T-helper 1 cell (primary cell): ENCODE measurements around the gene MSI2.

Source experiments
- DNase-seq, 5 donors: peaks; one replicate each; pipeline ENCODE4 v3.0.0-alpha.2; 2012 to 2020

MSI2 gene

GRCh38 chr17:57567251-57567650 is 310.9 kb downstream of the MSI2 start:
- no peak for DNase-seq

DNA sequence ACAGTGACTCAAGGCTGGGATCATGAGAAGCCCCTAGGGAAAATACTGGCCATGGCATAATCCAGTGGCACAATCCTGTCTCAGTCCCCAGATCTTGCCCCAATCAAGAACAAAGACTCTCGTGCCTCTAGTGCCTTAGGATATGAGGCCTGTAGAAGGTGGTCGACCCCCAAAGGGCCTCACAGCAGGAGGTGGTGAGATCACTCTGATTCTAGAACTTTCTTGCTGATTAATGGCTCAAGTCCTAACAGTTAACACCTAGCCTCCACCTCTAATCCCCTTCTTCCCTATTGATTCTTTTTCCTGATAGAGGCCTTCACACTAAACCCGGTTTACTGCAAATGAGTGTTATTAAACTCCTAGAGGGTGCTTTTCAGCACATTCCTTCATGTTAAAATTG is 312.0 kb downstream of the MSI2 start:
- no peak for DNase-seq

- no peak for DNase-seq
Observed at GRCh38 chr17:57569021-57569420, 312.7 kb downstream of the MSI2 start.

GRCh38 chr17:57569853-57570252 is 313.5 kb downstream of the MSI2 start:
- DNase-seq = no peak

- DNase-seq = no peak
Observed at GRCh38 chr17:57570724-57571344, 314.5 kb downstream of the MSI2 start.

GRCh38 chr17:57572062-57572461 is 315.7 kb downstream of the MSI2 start:
- no peak for DNase-seq

DNA sequence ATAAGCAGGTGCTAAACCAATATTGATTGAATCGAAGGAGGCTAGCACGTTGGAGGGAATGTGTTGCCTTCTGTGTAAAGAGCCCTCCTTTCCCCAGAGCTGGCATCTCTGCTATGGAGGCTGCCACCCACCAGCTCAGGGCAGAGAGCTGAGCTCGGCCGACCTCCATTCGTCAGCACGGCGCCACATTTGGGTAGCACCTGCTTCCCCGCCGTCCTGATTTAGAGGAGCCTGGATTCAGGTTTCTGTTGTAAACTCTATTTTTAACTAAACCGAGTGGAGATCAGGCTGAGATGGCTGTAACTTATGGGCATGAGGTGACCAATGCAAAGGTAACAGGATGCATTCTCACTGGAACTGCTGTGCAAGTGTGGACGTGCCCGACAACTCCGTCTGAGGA is 316.3 kb downstream of the MSI2 start:
- no peak for DNase-seq

- DNase-seq = no peak
Observed at GRCh38 chr17:57574040-57574513, 317.8 kb downstream of the MSI2 start.

DNA sequence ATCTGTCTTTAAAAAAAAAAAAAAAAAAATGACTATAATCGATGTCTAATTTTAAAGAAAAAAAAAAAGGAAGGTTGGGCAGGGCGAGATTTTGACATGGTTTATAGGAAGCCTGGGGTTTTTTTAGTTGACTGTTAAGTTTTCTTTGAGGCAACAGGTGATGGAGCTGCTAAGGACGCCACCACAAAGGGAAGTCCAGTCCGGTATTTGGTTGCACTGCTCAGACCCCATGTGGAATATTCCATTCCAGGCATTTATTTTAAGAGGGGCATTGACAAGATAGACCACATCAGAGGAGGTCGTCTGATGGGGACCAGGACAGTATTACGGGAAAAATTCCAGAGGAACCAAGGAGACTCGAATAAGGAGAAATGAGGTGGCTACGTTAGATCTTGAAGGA is 320.4 kb downstream of the MSI2 start:
- DNase-seq = no peak

DNA sequence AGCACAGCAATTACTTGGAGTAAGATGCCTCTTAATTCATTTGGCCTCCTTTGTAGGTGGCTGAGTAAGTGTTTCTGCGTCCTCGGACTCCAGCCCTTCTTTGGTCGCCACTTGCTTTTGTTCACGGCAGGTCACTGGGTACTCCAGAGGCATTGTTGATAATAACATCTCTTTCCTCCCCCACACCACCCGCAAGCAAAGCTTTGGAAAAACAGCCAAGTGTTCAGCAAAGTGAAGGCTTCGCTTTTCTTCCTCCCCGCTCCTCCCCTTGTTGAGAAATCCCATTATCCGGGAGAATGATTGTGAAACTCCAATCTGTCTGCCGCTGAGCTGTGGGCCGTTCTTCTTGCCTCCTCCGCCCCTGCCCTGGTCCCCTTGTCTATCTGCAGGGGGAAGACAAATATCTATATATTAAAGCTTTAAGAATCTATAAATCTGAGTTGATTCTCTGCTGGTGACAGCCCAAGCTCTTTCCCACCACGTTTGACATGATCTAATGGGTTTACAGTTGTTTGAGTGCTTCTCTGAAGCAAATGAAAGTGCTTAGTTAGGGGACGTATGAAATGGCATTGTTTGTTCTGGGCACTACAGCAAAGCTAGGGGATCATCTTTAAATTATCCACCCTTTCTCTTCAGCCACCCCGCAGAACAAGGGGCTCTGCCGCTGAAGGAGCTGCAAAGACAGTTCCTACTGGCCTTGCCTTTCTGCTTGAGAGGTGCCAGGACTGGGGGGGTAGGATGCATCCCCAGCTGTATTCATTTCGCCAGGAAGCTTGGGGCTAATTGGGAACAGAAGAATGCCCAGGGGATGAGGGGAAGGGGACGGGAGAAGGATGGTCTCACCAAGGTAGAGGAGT is 321.7 kb downstream of the MSI2 start:
- DNase-seq = no peak

DNA sequence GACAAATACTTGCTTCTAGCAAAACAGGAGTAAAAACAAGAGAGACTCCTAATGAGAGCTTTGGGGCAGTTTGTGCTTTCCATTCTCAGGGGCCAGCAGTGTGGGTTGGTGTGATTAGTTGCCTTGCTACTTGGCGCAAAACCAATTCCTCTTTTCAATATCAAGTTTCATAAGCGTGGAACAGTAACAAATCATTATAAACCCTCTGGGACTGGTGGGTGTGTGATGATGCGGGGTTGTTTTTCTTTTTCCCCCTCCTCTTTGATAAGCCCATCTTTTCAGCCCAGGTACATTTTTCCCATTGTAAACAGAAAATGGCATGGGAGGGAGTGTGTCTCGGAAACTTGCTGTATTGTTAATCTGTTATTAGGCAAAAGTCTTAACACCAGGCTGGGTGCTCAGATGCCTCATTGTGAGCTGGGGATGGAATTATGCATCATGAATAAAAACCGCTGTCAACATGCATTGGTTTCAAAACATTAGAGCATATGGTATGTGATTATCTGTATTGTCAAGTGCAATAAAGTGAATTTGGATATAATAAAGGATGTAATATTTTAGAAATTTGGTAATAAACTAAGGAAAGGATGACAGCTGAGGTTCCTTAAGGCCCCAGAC is 322.4 kb downstream of the MSI2 start:
- DNase-seq = no peak

DNA sequence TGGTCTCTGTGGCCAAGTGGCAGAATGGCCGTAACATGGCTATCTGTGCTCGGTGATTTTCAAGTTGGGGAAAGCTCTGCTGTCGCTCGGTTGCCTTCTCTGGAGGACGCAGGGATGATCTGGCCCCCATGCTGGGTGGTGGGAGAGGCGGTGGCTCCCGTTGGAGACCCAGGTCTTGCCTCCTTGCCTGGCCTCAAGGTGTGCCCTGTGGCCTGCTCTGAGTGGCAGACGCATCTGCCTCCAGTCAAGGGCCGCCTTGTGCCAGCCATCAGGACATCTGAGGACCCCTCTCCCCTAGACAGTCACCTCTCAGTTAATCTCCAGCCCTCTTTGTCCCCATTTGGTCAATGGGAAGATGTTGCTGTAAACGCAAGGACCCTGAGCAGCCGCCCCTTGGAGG is 322.9 kb downstream of the MSI2 start:
- no peak for DNase-seq

GRCh38 chr17:57580055-57580739 is 323.9 kb downstream of the MSI2 start:
- DNase-seq = no peak

GRCh38 chr17:57582881-57583756 is 326.8 kb downstream of the MSI2 start:
- DNase-seq = no peak

- DNase-seq = no peak
Observed at GRCh38 chr17:57584050-57584551, 327.8 kb downstream of the MSI2 start.

DNA sequence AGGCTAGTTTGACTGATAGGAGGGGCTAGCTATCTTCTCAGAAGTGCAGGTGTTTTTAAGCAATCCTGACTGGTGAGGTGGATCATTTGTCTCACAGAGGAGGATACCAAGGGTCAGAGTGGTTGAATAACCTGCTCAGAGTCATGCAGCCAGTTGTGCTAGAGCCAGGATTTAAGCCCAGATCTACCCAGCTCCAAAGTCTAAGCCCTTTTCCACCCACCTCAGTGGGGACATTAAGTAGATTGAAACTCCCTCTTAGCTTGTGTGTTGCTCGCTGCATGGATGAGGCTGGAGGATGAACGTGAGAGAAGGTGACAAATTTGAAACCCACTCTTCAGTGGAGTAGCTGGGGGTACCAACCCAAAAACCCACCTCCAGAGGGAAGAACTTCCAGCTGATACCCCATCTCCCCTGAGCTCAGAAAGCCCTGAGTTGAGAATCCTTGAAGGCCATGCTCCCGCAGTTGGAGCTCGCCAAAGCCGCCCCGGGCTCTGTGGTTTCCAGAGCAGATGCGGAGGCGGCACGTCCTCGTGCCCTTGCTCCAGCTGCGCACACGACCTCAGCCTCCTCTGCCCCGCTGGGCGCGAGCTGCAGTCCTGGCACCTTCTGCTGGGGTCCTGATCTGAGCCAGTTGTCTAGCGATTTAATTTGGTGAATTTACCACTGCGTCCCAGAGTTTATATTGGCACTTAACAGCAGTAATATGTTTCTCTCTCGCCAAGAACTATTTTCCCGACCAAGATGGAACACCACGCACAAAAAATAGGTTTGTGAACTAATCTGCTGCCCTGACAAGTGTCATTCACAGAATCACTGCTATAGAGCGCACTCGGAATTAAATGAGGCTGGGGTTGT is 329.2 kb downstream of the MSI2 start:
- no peak for DNase-seq

DNA sequence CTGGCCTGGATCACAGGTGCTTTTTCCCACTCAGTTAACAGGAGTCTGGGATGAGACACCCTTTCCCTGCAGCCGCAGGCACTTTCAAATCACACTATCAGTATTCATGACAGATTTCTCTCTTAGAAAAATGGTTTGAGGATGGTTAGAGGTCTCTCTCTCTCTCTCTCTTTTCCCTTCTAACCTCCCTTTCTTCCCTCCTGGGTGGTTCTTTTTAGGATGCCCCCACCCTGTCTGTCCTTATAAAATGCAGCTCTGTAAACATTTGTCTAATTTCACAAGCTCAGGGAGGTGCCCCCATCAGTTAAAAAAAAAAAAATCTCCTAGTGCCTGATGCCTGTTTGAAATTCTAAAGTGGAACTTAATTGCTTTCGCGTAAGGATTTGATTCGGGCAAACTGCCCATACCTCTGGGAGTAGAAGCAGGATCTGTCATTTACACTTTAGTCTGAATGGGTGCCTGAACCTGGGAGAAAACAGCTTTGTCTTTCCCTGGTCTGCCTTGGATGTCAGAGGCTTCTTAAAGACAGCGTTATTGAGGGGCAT is 329.9 kb downstream of the MSI2 start:
- DNase-seq = no peak

DNA sequence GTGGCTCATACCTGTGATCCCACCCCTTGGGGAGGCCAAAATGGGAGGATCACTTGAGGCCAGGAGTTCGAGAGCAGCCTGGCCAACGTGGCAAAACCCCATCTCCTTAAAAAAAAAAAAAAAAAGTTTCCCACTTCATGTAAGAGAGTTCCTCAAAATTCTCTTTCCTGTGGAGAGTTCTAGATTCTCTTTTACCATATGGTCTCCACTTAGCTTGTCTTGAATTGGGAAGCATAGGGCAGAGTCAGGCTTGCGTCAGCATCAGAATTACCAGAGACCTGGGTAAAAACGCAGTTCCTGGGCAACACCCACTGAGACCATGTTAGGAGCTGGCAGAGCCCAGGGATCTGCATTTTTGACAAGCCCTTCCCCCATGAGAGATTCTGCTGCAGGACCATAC is 330.4 kb downstream of the MSI2 start:
- no peak for DNase-seq

DNA sequence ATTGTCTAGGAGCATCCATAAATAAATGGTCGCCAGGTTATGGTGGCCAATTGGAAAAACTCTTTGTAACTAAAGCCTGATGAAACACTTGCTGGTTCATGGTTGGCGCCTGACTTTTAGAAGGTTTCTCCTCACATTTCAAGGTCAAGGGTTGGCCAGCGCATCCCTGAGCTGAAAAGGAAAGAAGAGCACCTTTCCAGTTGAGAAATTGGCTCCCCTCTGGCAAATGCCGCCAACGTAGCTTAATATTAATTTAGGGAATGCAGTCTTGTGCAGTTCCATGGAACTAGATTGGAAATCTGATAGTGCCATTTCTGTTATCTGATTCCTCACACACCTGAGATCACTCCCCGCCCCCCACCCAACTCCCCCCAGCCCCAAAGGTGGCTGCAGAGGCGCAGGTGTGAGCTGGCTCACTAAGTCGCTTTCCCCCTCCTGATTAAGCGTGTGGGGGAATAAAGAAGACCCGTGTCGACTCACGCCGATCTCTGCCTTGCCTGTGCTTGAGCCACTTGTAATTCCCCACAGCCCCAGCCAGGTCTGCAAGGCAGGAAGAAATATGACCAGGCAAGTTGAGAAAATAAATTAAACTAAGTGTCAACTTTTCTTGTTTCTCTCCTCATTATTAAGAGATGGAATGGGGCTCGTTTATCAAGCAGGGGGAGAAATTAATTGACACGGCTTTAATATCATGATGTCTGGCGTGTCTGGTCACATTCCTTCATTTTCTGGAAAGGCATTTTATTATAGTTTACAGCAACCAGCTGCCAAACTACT is 331.1 kb downstream of the MSI2 start:
- DNase-seq = no peak

GRCh38 chr17:57588086-57588485 is 331.8 kb downstream of the MSI2 start:
- no peak for DNase-seq
